Parathyroid adenoma (tissue), 2 donors: ENCODE results near the gene RBM12.

Source experiments
- H2AFZ ChIP-seq: fragments of 300-600 bp; sonication (generic); one replicate; pipeline ENCODE4 v1.7.0; 2017; ENCODE audit warnings: antibody characterized with exemption, mild to moderate bottlenecking
- H3K27ac ChIP-seq: fragments of 300-600 bp; sonication (generic); one replicate; pipeline ENCODE4 v1.7.0; 2017
- H3K27me3 ChIP-seq: fragments of 300-600 bp; sonication (generic); one replicate; pipeline ENCODE4 v1.7.0; 2017; ENCODE audit warnings: low read length; ENCODE audit not compliant: control insufficient read depth, insufficient read depth
- H3K36me3 ChIP-seq: fragments of 300-600 bp; sonication (generic); one replicate; pipeline ENCODE4 v1.7.0; 2017; ENCODE audit warnings: low read length; ENCODE audit not compliant: control insufficient read depth, insufficient read depth
- H3K4me1 ChIP-seq: fragments of 300-600 bp; sonication (generic); one replicate; pipeline ENCODE4 v1.7.0; 2017; ENCODE audit warnings: control low read depth
- H3K4me2 ChIP-seq: fragments of 300-600 bp; sonication (generic); one replicate; pipeline ENCODE4 v1.7.0; 2017; ENCODE audit warnings: low read length
- H3K4me3 ChIP-seq: fragments of 300-600 bp; sonication (generic); one replicate; pipeline ENCODE4 v1.7.0; 2017; ENCODE audit warnings: low read depth, low read length
- H3K79me2 ChIP-seq: fragments of 300-600 bp; sonication (generic); one replicate; pipeline ENCODE4 v1.7.0; 2017; ENCODE audit warnings: control low read depth
- H3K9ac ChIP-seq: fragments of 300-600 bp; sonication (generic); one replicate; pipeline ENCODE4 v1.7.0; 2017; ENCODE audit warnings: mild to moderate bottlenecking
- H3K9me3 ChIP-seq: fragments of 300-600 bp; sonication (generic); one replicate; pipeline ENCODE4 v1.7.0; 2017; ENCODE audit warnings: low read length; ENCODE audit not compliant: control insufficient read depth
- TF ChIP-seq, protein P1 (sequence below): fragments of 300-600 bp; sonication (generic); IDR thresholded peaks from one replicate; pipeline ENCODE4 v1.7.0; 2017; ENCODE audit warnings: antibody characterized with exemption, mild to moderate bottlenecking
- donor health status: primary hyperparathyroidism.

RBM12 gene

GRCh38 chr20:35665949-35666288 is 1.2 kb upstream of the RBM12 start:
- TF ChIP-seq, protein P1, sequence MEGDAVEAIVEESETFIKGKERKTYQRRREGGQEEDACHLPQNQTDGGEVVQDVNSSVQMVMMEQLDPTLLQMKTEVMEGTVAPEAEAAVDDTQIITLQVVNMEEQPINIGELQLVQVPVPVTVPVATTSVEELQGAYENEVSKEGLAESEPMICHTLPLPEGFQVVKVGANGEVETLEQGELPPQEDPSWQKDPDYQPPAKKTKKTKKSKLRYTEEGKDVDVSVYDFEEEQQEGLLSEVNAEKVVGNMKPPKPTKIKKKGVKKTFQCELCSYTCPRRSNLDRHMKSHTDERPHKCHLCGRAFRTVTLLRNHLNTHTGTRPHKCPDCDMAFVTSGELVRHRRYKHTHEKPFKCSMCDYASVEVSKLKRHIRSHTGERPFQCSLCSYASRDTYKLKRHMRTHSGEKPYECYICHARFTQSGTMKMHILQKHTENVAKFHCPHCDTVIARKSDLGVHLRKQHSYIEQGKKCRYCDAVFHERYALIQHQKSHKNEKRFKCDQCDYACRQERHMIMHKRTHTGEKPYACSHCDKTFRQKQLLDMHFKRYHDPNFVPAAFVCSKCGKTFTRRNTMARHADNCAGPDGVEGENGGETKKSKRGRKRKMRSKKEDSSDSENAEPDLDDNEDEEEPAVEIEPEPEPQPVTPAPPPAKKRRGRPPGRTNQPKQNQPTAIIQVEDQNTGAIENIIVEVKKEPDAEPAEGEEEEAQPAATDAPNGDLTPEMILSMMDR, result no peak
- Histone ChIP-seq H3K4me2 (no peak overlapping the region), H2AFZ (no peak overlapping the region), H3K9me3 (no peaks in the 10 kb centered on the region), H3K79me2 (peaks cover 41% of the 10 kb centered on the region), H3K4me3 (no peak overlapping the region), H3K36me3 (no peaks in the 10 kb centered on the region), H3K9ac (no peak overlapping the region), H3K27ac (no peak overlapping the region), H3K4me1 (peaks cover 18% of the 10 kb centered on the region), H3K27me3 (no peaks in the 10 kb centered on the region)

GRCh38 chr20:35663516-35664465 is 909 bp downstream of the RBM12 start:
- Histone ChIP-seq H3K36me3 (no peaks in the 10 kb centered on the region), H3K9ac (peak overlapping the region; percentile 87), H3K4me2 (peak overlapping the region; percentile 72), H2AFZ (peak overlapping the region; percentile 90), H3K4me1 (peaks cover 18% of the 10 kb centered on the region), H3K9me3 (no peaks in the 10 kb centered on the region), H3K4me3 (peak overlapping the region; percentile 88), H3K27ac (peak overlapping the region; percentile 89), H3K27me3 (no peaks in the 10 kb centered on the region), H3K79me2 (peaks cover 59% of the 10 kb centered on the region)
- TF ChIP-seq, protein P1, result no peak

GRCh38 chr20:35662551-35662950 is 2.1 kb downstream of the RBM12 start:
- H3K4me2 ChIP-seq, result peak overlapping the region; percentile 72
- no peak overlapping the region for H2AFZ ChIP-seq
- no peaks in the 10 kb centered on the region for H3K36me3 ChIP-seq
- H3K4me1 ChIP-seq, result peaks cover 18% of the 10 kb centered on the region
- peaks cover 67% of the 10 kb centered on the region for H3K79me2 ChIP-seq
- no peak overlapping the region for H3K9ac ChIP-seq
- peak overlapping the region; percentile 11 for H3K4me3 ChIP-seq
- TF ChIP-seq, protein P1, result no peak
- H3K9me3 ChIP-seq, result no peaks in the 10 kb centered on the region
- H3K27me3 ChIP-seq, result no peaks in the 10 kb centered on the region
- H3K27ac ChIP-seq, result no peak overlapping the region

DNA sequence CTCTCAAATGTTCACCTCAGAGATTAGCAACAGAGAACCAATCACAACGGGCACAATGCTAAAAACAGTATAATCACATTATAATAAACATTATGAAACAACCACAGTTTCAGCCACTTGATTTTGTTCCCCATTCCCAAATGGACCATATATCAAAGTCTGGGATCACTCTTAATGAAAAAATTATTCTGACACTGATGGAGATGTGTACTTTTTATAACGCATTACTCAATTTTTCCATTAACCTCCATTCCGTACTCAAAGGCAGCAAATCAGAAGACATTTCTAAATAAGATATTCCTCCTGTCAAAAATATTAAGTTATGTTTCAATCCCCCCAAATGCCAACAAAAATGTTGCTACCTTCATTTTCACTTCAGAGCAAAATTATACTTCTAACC is 2.8 kb downstream of the RBM12 start:
- H3K4me3 ChIP-seq, result peak overlapping the region; percentile 11
- TF ChIP-seq, protein P1, result no peak
- no peak overlapping the region for H3K27ac ChIP-seq

More for the DNA sequence above, 2.8 kb downstream of the RBM12 start:
- Histone ChIP-seq H3K79me2 (peaks cover 71% of the 10 kb centered on the region), H3K36me3 (no peaks in the 10 kb centered on the region), H3K9ac (no peak overlapping the region), H3K9me3 (no peaks in the 10 kb centered on the region), H3K27me3 (no peaks in the 10 kb centered on the region), H3K4me2 (peak overlapping the region; percentile 72), H3K4me1 (peaks cover 18% of the 10 kb centered on the region), H2AFZ (no peak overlapping the region)
